Activated CD4-positive, alpha-beta T cell treated with anti-CD3 and anti-CD28 coated beads, Interleukin-2, amount 50 U/mL, for 24 hours (primary cell): ENCODE measurements around the gene DIPK1A.

Experiments used
- DNase-seq, 2 donors: peaks; one replicate each; pipeline ENCODE4 v3.0.0-alpha.2; 2020; ENCODE audit warnings: low read depth in 1 of 2, low spot score in 1 of 2

The DIPK1A gene

GRCh38 chr1:92805216-92805615 lies 156.0 kb downstream of the DIPK1A start:
- no peak for DNase-seq

- DNase-seq: no peak
Measured at GRCh38 chr1:92804721-92805201, 156.5 kb downstream of the DIPK1A start.

DNA sequence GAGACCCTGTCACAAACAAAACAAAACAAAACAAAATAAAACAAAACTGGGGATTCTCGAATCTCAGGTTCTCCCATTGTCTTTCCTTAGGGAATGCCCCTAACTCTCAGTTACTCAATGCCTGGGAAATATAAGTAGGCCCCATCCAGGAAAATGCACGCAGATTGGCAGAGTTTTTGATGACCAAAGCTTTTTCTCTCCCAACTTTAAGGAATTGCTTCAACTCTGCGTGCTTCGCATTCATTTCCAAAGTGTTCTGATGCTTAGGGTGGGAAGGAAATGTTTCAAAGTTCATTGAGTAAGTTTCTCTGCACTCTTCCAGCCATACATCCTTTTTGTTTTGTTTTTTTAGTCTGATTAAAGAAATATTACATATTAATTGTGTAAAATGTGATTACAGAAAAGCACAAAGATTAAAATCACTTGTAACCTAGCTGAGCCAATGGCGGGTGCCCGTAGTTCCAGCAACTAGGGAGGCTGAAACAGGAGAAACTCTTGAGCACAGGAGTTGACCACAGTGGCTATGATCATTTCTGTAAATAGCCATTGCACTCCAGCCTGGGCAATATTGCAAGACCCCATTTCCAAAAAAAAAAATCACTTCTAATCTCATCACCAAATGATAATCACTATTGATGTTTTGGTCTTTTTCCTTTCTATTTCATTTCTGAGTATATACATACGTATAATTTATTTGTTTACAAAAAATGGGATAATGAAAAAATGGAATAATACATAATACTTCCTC lies 157.9 kb downstream of the DIPK1A start:
- DNase-seq: no peak

- DNase-seq: no peak
Measured at GRCh38 chr1:92797961-92798360, 163.3 kb downstream of the DIPK1A start.

DNA sequence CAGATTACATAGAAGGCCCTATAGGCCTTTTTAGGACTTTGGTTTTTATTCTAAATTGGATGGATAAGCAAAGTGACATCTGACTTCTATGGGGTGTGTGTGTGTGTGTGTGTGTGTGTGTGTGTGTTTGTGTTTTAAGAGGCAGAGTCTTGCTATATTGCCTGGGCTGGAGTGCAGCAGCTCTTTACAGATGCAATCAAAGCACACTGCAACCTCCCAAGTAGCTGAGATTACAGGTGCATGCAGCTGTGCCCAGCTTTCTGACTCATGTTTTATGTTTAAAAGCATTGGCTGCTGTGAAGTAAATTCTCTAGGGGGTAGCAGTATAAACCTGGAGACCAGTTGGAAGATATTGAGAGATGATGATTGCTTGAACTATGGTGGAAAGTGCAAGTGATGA lies 164.0 kb downstream of the DIPK1A start:
- no peak for DNase-seq

GRCh38 chr1:92795166-92795565 lies 166.1 kb downstream of the DIPK1A start:
- no peak for DNase-seq

- DNase-seq: no peak
Measured at GRCh38 chr1:92792340-92792782, 168.9 kb downstream of the DIPK1A start.
